Activated T-cell treated with anti-CD3 and anti-CD28 coated beads, Interleukin-2, amount 50 U/mL, for 24 hours (primary cell): ENCODE results near the gene TMEM39A.
A peak's percentile ranks its signal among the peaks of the same experiment; 100 is the strongest.

Experiments
- DNase-seq: peaks from one replicate; pipeline ENCODE4 v3.0.0-alpha.2; 2020
- H3K27ac Mint-ChIP-seq: 2 replicates; pipeline ENCODE4 v1.8.0; 2020; ENCODE audit warnings: mild to moderate bottlenecking, mixed read lengths
- H3K27me3 Mint-ChIP-seq: 2 replicates; pipeline ENCODE4 v1.8.0; 2020; ENCODE audit warnings: mixed read lengths
- H3K36me3 Mint-ChIP-seq: 2 replicates; pipeline ENCODE4 v1.8.0; 2020; ENCODE audit warnings: low read depth, mixed read lengths
- H3K4me1 Mint-ChIP-seq: 2 replicates; pipeline ENCODE4 v1.8.0; 2020; ENCODE audit warnings: low read depth, mixed read lengths
- H3K4me3 Mint-ChIP-seq: 2 replicates; pipeline ENCODE4 v1.8.0; 2020; ENCODE audit warnings: mild to moderate bottlenecking, moderate library complexity, mixed read lengths
- H3K9me3 Mint-ChIP-seq: 2 replicates; pipeline ENCODE4 v1.8.0; 2020; ENCODE audit warnings: mixed read lengths

TMEM39A gene

GRCh38 chr3:119483101-119483500, 19.7 kb upstream of the TMEM39A start:
- no peaks in the 10 kb centered on the region for H3K4me1 Mint-ChIP-seq
- H3K27me3 Mint-ChIP-seq, result no peaks in the 10 kb centered on the region
- no peak for DNase-seq
- H3K4me3 Mint-ChIP-seq, result no peak overlapping the region
- no peak overlapping the region for H3K27ac Mint-ChIP-seq
- H3K9me3 Mint-ChIP-seq, result no peaks in the 10 kb centered on the region
- peaks cover 80% of the 10 kb centered on the region for H3K36me3 Mint-ChIP-seq

GRCh38 chr3:119481079-119481478, 17.7 kb upstream of the TMEM39A start:
- no peak overlapping the region for H3K4me3 Mint-ChIP-seq

GRCh38 chr3:119470866-119471265, 7.5 kb upstream of the TMEM39A start:
- H3K4me3 Mint-ChIP-seq, result peak overlapping the region; percentile 88
- no peak for DNase-seq
- H3K27me3 Mint-ChIP-seq, result no peaks in the 10 kb centered on the region
- peaks cover 34% of the 10 kb centered on the region for H3K4me1 Mint-ChIP-seq
- H3K27ac Mint-ChIP-seq, result no peak overlapping the region
- peaks cover 50% of the 10 kb centered on the region for H3K36me3 Mint-ChIP-seq
- no peaks in the 10 kb centered on the region for H3K9me3 Mint-ChIP-seq

More at GRCh38 chr3:119481079-119481478, 17.7 kb upstream of the TMEM39A start:
- no peaks in the 10 kb centered on the region for H3K4me1 Mint-ChIP-seq
- no peak overlapping the region for H3K27ac Mint-ChIP-seq
- H3K36me3 Mint-ChIP-seq, result peaks cover 81% of the 10 kb centered on the region
- H3K27me3 Mint-ChIP-seq, result no peaks in the 10 kb centered on the region
- H3K9me3 Mint-ChIP-seq, result no peaks in the 10 kb centered on the region
- no peak for DNase-seq

- Mint-ChIP-seq H3K9me3 (no peaks in the 10 kb centered on the region), H3K27me3 (no peaks in the 10 kb centered on the region), H3K4me1 (peaks cover 34% of the 10 kb centered on the region), H3K27ac (peak overlapping the region; percentile 95), H3K4me3 (peak overlapping the region; percentile 88), H3K36me3 (peaks cover 44% of the 10 kb centered on the region)
- no peak for DNase-seq
Measured at GRCh38 chr3:119469418-119470189, 6.2 kb upstream of the TMEM39A start.

GRCh38 chr3:119468041-119468440, 4.6 kb upstream of the TMEM39A start:
- Mint-ChIP-seq H3K4me1 (peaks cover 43% of the 10 kb centered on the region), H3K36me3 (peaks cover 44% of the 10 kb centered on the region), H3K27me3 (no peaks in the 10 kb centered on the region), H3K27ac (peak overlapping the region; percentile 95), H3K9me3 (no peaks in the 10 kb centered on the region), H3K4me3 (peak overlapping the region; percentile 88)
- no peak for DNase-seq

GRCh38 chr3:119457246-119457645, 6.2 kb downstream of the TMEM39A start:
- Mint-ChIP-seq H3K4me3 (no peak overlapping the region), H3K4me1 (peaks cover 38% of the 10 kb centered on the region), H3K27me3 (no peaks in the 10 kb centered on the region), H3K36me3 (peaks cover 92% of the 10 kb centered on the region), H3K27ac (no peak overlapping the region), H3K9me3 (no peaks in the 10 kb centered on the region)
- no peak for DNase-seq

- H3K4me1 Mint-ChIP-seq, result peaks cover 30% of the 10 kb centered on the region
- H3K9me3 Mint-ChIP-seq, result no peaks in the 10 kb centered on the region
- H3K4me3 Mint-ChIP-seq, result no peak overlapping the region
- no peaks in the 10 kb centered on the region for H3K27me3 Mint-ChIP-seq
- H3K27ac Mint-ChIP-seq, result no peak overlapping the region
- H3K36me3 Mint-ChIP-seq, result peaks cover 91% of the 10 kb centered on the region
- DNase-seq, result no peak
Measured at GRCh38 chr3:119456469-119456868, 6.9 kb downstream of the TMEM39A start.

GRCh38 chr3:119453822-119454221, 9.6 kb downstream of the TMEM39A start:
- no peaks in the 10 kb centered on the region for H3K9me3 Mint-ChIP-seq

GRCh38 chr3:119444590-119444989, 18.8 kb downstream of the TMEM39A start:
- no peak overlapping the region for H3K4me3 Mint-ChIP-seq
- H3K9me3 Mint-ChIP-seq, result no peaks in the 10 kb centered on the region
- H3K4me1 Mint-ChIP-seq, result peaks cover 9% of the 10 kb centered on the region
- H3K36me3 Mint-ChIP-seq, result peaks cover 81% of the 10 kb centered on the region
- no peaks in the 10 kb centered on the region for H3K27me3 Mint-ChIP-seq
- DNase-seq, result no peak
- H3K27ac Mint-ChIP-seq, result peak overlapping the region; percentile 20

More at GRCh38 chr3:119453822-119454221, 9.6 kb downstream of the TMEM39A start:
- peaks cover 89% of the 10 kb centered on the region for H3K36me3 Mint-ChIP-seq
- no peak overlapping the region for H3K4me3 Mint-ChIP-seq
- peaks cover 12% of the 10 kb centered on the region for H3K4me1 Mint-ChIP-seq
- no peak for DNase-seq
- H3K27ac Mint-ChIP-seq, result no peak overlapping the region
- no peaks in the 10 kb centered on the region for H3K27me3 Mint-ChIP-seq

GRCh38 chr3:119443179-119443578, 20.2 kb downstream of the TMEM39A start:
- no peaks in the 10 kb centered on the region for H3K27me3 Mint-ChIP-seq
- H3K4me1 Mint-ChIP-seq, result peaks cover 9% of the 10 kb centered on the region
- H3K27ac Mint-ChIP-seq, result no peak overlapping the region
- no peaks in the 10 kb centered on the region for H3K9me3 Mint-ChIP-seq
- DNase-seq, result no peak
- H3K4me3 Mint-ChIP-seq, result no peak overlapping the region
- peaks cover 81% of the 10 kb centered on the region for H3K36me3 Mint-ChIP-seq

- Mint-ChIP-seq H3K36me3 (peaks cover 95% of the 10 kb centered on the region), H3K4me1 (no peaks in the 10 kb centered on the region), H3K9me3 (no peaks in the 10 kb centered on the region), H3K27ac (no peak overlapping the region), H3K27me3 (no peaks in the 10 kb centered on the region), H3K4me3 (no peak overlapping the region)
- DNase-seq, result no peak
Measured at GRCh38 chr3:119437691-119438258, 25.6 kb downstream of the TMEM39A start.

- Mint-ChIP-seq H3K9me3 (peaks cover under 1% of the 10 kb centered on the region), H3K36me3 (peaks cover 95% of the 10 kb centered on the region), H3K4me1 (no peaks in the 10 kb centered on the region), H3K27me3 (no peaks in the 10 kb centered on the region), H3K4me3 (no peak overlapping the region), H3K27ac (no peak overlapping the region)
- no peak for DNase-seq
Measured at GRCh38 chr3:119436977-119437376, 26.4 kb downstream of the TMEM39A start.

- H3K9me3 Mint-ChIP-seq, result peaks cover 16% of the 10 kb centered on the region
- no peaks in the 10 kb centered on the region for H3K27me3 Mint-ChIP-seq
- no peak for DNase-seq
- no peaks in the 10 kb centered on the region for H3K4me1 Mint-ChIP-seq
- H3K36me3 Mint-ChIP-seq, result peaks cover 94% of the 10 kb centered on the region
- no peak overlapping the region for H3K27ac Mint-ChIP-seq
- no peak overlapping the region for H3K4me3 Mint-ChIP-seq
Measured at GRCh38 chr3:119434703-119435102, 28.7 kb downstream of the TMEM39A start.

GRCh38 chr3:119433613-119434325, 29.6 kb downstream of the TMEM39A start:
- no peak overlapping the region for H3K27ac Mint-ChIP-seq
- no peak overlapping the region for H3K4me3 Mint-ChIP-seq
- H3K4me1 Mint-ChIP-seq, result no peaks in the 10 kb centered on the region
- no peaks in the 10 kb centered on the region for H3K27me3 Mint-ChIP-seq
- no peak for DNase-seq
- peaks cover 24% of the 10 kb centered on the region for H3K9me3 Mint-ChIP-seq
- H3K36me3 Mint-ChIP-seq, result peaks cover 98% of the 10 kb centered on the region

GRCh38 chr3:119428538-119428937, 34.9 kb downstream of the TMEM39A start:
- H3K27me3 Mint-ChIP-seq, result no peaks in the 10 kb centered on the region
- peaks cover 65% of the 10 kb centered on the region for H3K36me3 Mint-ChIP-seq
- H3K4me3 Mint-ChIP-seq, result no peak overlapping the region
- no peak for DNase-seq
- H3K9me3 Mint-ChIP-seq, result peaks cover 59% of the 10 kb centered on the region
- no peak overlapping the region for H3K27ac Mint-ChIP-seq
- no peaks in the 10 kb centered on the region for H3K4me1 Mint-ChIP-seq
